HEK293 (cell line): ENCODE measurements around the gene EXT2.

Experiments used
- CTCF ChIA-PET: fragments of 350-600 bp; formaldehyde crosslinking; extraction: SDS; loops from one replicate; lab custom pipeline; 2021; ENCODE audit warnings: antibody characterized with exemption; lab: Yijun Ruan, JAX
- POLR2A ChIA-PET: fragments of 300-600 bp; formaldehyde crosslinking; extraction: SDS; loops from one replicate; lab custom pipeline; 2020; ENCODE audit warnings: antibody characterized with exemption, inconsistent platforms; lab: Yijun Ruan, JAX
- H3K27ac ChIP-seq: fragments of 200-500 bp; sonication (Bioruptor generic); 2 replicates; pipeline ENCODE4 v1.5.1; 2014; ENCODE audit warnings: low read depth, low read length, control low read depth, inconsistent platforms; ENCODE audit errors: extremely low read depth
- H3K36me3 ChIP-seq, 2 experiments: fragments of 200-500 bp in 1 of 2; sonication (Bioruptor generic) in 1 of 2; 1 replicate in 1 of 2; 2 replicates in 1 of 2; pipeline ENCODE4 v1.5.1; 2014 to 2017; ENCODE audit warnings: inconsistent platforms in 2 of 2, low read length in 2 of 2; ENCODE audit not compliant: control insufficient read depth in 2 of 2, insufficient read depth in 1 of 2
- H3K4me1 ChIP-seq: fragments of 200-500 bp; sonication (Bioruptor generic); 2 replicates; pipeline ENCODE4 v1.5.1; 2014; ENCODE audit warnings: mild to moderate bottlenecking, low read length, inconsistent platforms; ENCODE audit not compliant: control insufficient read depth, insufficient read depth
- H3K4me3 ChIP-seq: 2 replicates; pipeline ENCODE4 v1.5.1; 2011; ENCODE audit warnings: low read depth, mild to moderate bottlenecking, control low read depth, low read length, moderate library complexity
- H3K9me3 ChIP-seq: fragments of 200-500 bp; sonication (Bioruptor generic); 2 replicates; pipeline ENCODE4 v1.5.1; 2014; ENCODE audit warnings: low read depth, low read length, inconsistent platforms; ENCODE audit not compliant: control insufficient read depth, insufficient read depth
- AEBP2 ChIP-seq: fragments of 450-650 bp; formaldehyde crosslinking; IDR thresholded peaks from 2 replicates; pipeline ENCODE4 v1.5.1; 2016; ENCODE audit warnings: missing biosample characterization, missing genetic modification characterization, borderline replicate concordance
- HIC1 ChIP-seq: fragments of 450-650 bp; formaldehyde crosslinking; IDR thresholded peaks from 2 replicates; pipeline ENCODE4 v1.5.1; 2016; ENCODE audit warnings: missing biosample characterization, missing genetic modification characterization
- KLF16 ChIP-seq: fragments of 450-650 bp; formaldehyde crosslinking; IDR thresholded peaks from 2 replicates; pipeline ENCODE4 v1.5.1; 2017; ENCODE audit warnings: missing biosample characterization, missing genetic modification characterization
- PRDM1 ChIP-seq: fragments of 450-650 bp; formaldehyde crosslinking; IDR thresholded peaks from 2 replicates; pipeline ENCODE4; 2016; ENCODE audit warnings: missing biosample characterization, missing genetic modification characterization
- PRDM6 ChIP-seq: fragments of 450-650 bp; formaldehyde crosslinking; IDR thresholded peaks from 2 replicates; pipeline ENCODE4 v1.5.1; 2017; ENCODE audit warnings: missing biosample characterization, missing genetic modification characterization
- REST ChIP-seq: fragments of 450-650 bp; formaldehyde crosslinking; IDR thresholded peaks from 2 replicates; pipeline ENCODE4 v1.5.1; 2016; ENCODE audit warnings: missing biosample characterization, missing genetic modification characterization
- WT1 ChIP-seq: fragments of 450-650 bp; formaldehyde crosslinking; IDR thresholded peaks from 2 replicates; pipeline ENCODE4 v1.5.1; 2016; ENCODE audit warnings: missing biosample characterization, missing genetic modification characterization
- ZBTB6 ChIP-seq: fragments of 450-650 bp; formaldehyde crosslinking; IDR thresholded peaks from 2 replicates; pipeline ENCODE4 v1.5.1; 2017; ENCODE audit warnings: missing biosample characterization, missing genetic modification characterization
- ZBTB8A ChIP-seq: fragments of 450-650 bp; formaldehyde crosslinking; IDR thresholded peaks from 2 replicates; pipeline ENCODE4 v1.5.1; 2016; ENCODE audit warnings: missing biosample characterization, missing genetic modification characterization
- ZNF138 ChIP-seq: fragments of 450-650 bp; formaldehyde crosslinking; IDR thresholded peaks from 2 replicates; pipeline ENCODE4 v1.5.1; 2016; ENCODE audit warnings: missing biosample characterization, missing genetic modification characterization, borderline replicate concordance
- ZNF335 ChIP-seq: fragments of 450-650 bp; formaldehyde crosslinking; conservative IDR thresholded peaks from 2 replicates; pipeline ENCODE4 v1.5.1; 2016; ENCODE audit warnings: missing biosample characterization, missing genetic modification characterization
- ZNF394 ChIP-seq: fragments of 450-650 bp; formaldehyde crosslinking; IDR thresholded peaks from 2 replicates; pipeline ENCODE4 v1.5.1; 2016; ENCODE audit warnings: missing biosample characterization, missing genetic modification characterization, mild to moderate bottlenecking, moderate library complexity, borderline replicate concordance
- ZNF423 ChIP-seq: fragments of 450-650 bp; formaldehyde crosslinking; IDR thresholded peaks from 2 replicates; pipeline ENCODE4 v1.5.1; 2016; ENCODE audit warnings: missing biosample characterization, missing genetic modification characterization
- ZNF596 ChIP-seq: fragments of 450-650 bp; IDR thresholded peaks from 2 replicates; pipeline ENCODE4 v1.5.0; 2018; ENCODE audit warnings: missing biosample characterization, mild to moderate bottlenecking, missing genetic modification characterization, moderate library complexity
- ZNF621 ChIP-seq: fragments of 450-650 bp; formaldehyde crosslinking; IDR thresholded peaks from 2 replicates; pipeline ENCODE4 v1.5.1; 2017; ENCODE audit warnings: missing biosample characterization, missing genetic modification characterization
- ZNF658 ChIP-seq: fragments of 450-650 bp; formaldehyde crosslinking; IDR thresholded peaks from 2 replicates; pipeline ENCODE4; 2016; ENCODE audit warnings: missing biosample characterization, missing genetic modification characterization
- ZNF76 ChIP-seq: fragments of 450-650 bp; formaldehyde crosslinking; IDR thresholded peaks from 2 replicates; pipeline ENCODE4; 2016; ENCODE audit warnings: low read depth, missing biosample characterization, missing genetic modification characterization, borderline replicate concordance
- ZNF791 ChIP-seq: fragments of 450-650 bp; formaldehyde crosslinking; IDR thresholded peaks from 2 replicates; pipeline ENCODE4 v1.5.1; 2016; ENCODE audit warnings: missing biosample characterization, missing genetic modification characterization

The EXT2 gene

GRCh38 chr11:44088377-44088776 is 7.1 kb upstream of the EXT2 start (continued):
- TF ChIP-seq AEBP2 (no peak), ZBTB8A (tag by site-specific recombination) (no peak), ZNF138 (no peak), ZBTB6 (no peak), PRDM6 (tag by site-specific recombination) (no peak)

- Histone ChIP-seq H3K36me3 (no peaks in the 10 kb centered on the region), H3K4me1 (no peaks in the 10 kb centered on the region), H3K9me3 (no peaks in the 10 kb centered on the region)
- TF ChIP-seq HIC1 (tag by site-specific recombination), result no peak
- TF ChIP-seq WT1 (tag by site-specific recombination), result no peak
- TF ChIP-seq ZNF394 (tag by site-specific recombination), result no peak
- no peak for TF ChIP-seq KLF16 (tag by site-specific recombination)
- no peak for TF ChIP-seq ZNF658 (tag by site-specific recombination)
- no peak for TF ChIP-seq ZNF621 (tag by site-specific recombination)
- TF ChIP-seq REST, result no peak
- TF ChIP-seq ZNF791 (tag by site-specific recombination), result no peak
- no peak for TF ChIP-seq ZNF596
- no peak for TF ChIP-seq PRDM1 (tag by site-specific recombination)
- TF ChIP-seq ZNF76 (tag by site-specific recombination), result no peak
- no peak for TF ChIP-seq ZNF423 (tag by site-specific recombination)
- no peak for TF ChIP-seq ZNF335 (tag by site-specific recombination)
- TF ChIP-seq, all 188 proteins: peak for 0
- CTCF ChIA-PET, result no interaction called here
- POLR2A ChIA-PET, result no interaction called here
- Histone ChIP-seq H3K4me3 (no peak overlapping the region), H3K27ac (no peak overlapping the region)
Observed at GRCh38 chr11:44088871-44089270, 6.6 kb upstream of the EXT2 start.
